ELF-1 (cell line): ENCODE results near the gene PFKP.

Source experiments
- DNase-seq: peaks from one replicate; pipeline ENCODE4 v3.0.0-alpha.2; 2016; ENCODE audit warnings: low read depth, low spot score

PFKP gene

GRCh38 chr10:3115685-3116084 lies 48.3 kb downstream of the PFKP start:
- DNase-seq, result no peak

GRCh38 chr10:3116508-3117100 lies 49.3 kb downstream of the PFKP start:
- DNase-seq, result no peak

- DNase-seq, result no peak
These were observed 50.1 kb downstream of the PFKP start for GRCh38 chr10:3117486-3117885.

- no peak for DNase-seq
These were observed 51.3 kb downstream of the PFKP start for GRCh38 chr10:3118641-3119091.

GRCh38 chr10:3119796-3120459 lies 52.6 kb downstream of the PFKP start:
- DNase-seq, result no peak

- no peak for DNase-seq
These were observed 54.7 kb downstream of the PFKP start for GRCh38 chr10:3122034-3122433.

GRCh38 chr10:3122486-3123205 lies 55.3 kb downstream of the PFKP start:
- no peak for DNase-seq

GRCh38 chr10:3123571-3124411 lies 56.4 kb downstream of the PFKP start:
- no peak for DNase-seq

- no peak for DNase-seq
These were observed 57.2 kb downstream of the PFKP start for GRCh38 chr10:3124412-3125175.

- DNase-seq, result no peak
These were observed 58.3 kb downstream of the PFKP start for GRCh38 chr10:3125527-3126170.

GRCh38 chr10:3126249-3126648 lies 58.9 kb downstream of the PFKP start:
- no peak for DNase-seq

GRCh38 chr10:3126741-3127346 lies 59.5 kb downstream of the PFKP start:
- peak; percentile 75 for DNase-seq

- DNase-seq, result no peak
These were observed 60.6 kb downstream of the PFKP start for GRCh38 chr10:3127921-3128320.

- no peak for DNase-seq
These were observed 61.2 kb downstream of the PFKP start for GRCh38 chr10:3128379-3129130.

- no peak for DNase-seq
These were observed 62.4 kb downstream of the PFKP start for GRCh38 chr10:3129581-3130340.

- no peak for DNase-seq
These were observed 63.8 kb downstream of the PFKP start for GRCh38 chr10:3131098-3131497.

GRCh38 chr10:3132036-3133025 lies 65.0 kb downstream of the PFKP start:
- no peak for DNase-seq

- DNase-seq, result no peak
These were observed 66.6 kb downstream of the PFKP start for GRCh38 chr10:3133948-3134347.
